Measurements from ENCODE around the gene CD8B.
"Not testable (repeated sequence)": the region's sequence is repeated elsewhere in the genome, so short reads cannot be mapped to it uniquely, and the experiment has no call there.

CD8B gene

DNA sequence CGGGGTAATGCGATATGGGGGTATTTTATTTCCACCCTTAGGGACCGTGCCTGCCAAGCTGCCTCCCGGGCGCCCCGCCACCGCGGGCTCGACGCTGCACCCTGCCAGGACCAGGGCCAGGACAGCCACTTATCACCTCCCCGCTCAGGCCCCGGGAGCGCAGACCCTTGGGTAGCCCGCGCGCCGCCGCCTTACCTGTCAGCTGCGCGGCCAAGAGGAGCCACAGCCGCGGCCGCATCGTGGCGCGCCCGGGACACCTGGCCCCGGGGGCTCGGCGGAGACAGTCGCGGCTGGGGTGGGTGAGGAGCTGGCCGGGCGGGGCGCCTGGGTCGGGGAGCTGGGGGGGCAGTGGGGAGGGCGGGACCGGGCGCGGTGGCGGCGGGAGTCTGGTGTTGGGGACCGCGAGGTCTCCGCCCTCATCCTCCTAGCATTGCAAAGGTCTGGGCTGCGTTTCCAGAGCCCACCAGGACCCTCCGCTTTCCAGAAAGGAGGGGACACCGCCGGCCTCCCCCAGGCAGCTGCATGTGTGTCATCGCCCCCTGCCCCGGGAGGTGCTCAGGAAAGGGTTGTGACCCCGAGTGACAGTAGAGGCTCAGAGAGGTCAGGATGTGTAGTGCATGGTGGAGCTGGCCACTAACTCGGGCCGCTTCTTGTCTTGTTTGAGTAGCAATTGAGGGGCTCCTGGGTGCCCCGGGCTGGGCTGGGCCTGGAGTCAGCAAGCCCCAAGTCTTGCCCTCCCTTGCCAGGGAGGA, at the start of gene CD8B:
Gene CD8B (minus strand): TSS at position 259 of the 752 bp plus-strand sequence. CDS start 21 bp downstream, at position 238.
- DNase-seq (ENCODE audit: low read depth): not testable (repeated sequence)

DNA sequence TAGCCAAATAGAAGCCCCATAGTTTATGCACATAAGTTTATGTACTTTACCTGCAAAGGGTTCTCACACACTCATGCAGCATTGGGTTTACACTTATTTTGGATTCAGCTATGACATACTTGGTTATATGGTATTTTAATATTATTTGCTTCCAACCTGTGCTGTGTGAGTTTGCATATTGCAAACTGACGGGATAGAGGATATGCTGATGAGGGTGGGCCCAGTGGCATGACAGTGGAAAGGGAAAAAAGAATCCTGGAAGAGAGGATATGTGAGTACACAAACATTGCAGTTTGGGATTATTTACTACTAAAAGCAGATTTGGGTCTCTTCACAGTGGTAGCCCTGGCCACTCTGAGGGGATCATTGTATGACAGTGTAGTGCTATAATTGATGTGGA, 44.2 kb upstream of the CD8B start:
- not testable (repeated sequence) for DNase-seq (ENCODE audit: low read depth)

DNA sequence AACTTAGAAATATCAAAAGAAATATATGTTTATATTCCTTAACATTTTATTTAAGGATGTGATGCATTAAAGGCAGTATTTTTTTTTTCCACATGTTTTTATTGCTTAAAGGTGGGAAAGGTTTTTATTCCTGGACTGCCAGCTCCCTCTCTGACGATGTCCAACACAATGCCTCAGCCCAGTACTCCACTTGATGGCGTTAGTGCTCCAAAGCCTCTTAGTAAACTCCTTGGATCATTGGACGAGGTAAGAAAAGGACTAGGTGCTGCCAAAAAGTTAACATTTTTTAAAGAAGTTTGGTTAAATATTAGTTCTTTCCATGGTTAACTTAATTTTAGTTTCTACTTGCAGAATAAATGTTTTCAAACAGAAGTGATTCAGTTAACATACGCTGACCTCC, 39.0 kb upstream of the CD8B start:
- not testable (repeated sequence) for DNase-seq (ENCODE audit: low read depth)

DNA sequence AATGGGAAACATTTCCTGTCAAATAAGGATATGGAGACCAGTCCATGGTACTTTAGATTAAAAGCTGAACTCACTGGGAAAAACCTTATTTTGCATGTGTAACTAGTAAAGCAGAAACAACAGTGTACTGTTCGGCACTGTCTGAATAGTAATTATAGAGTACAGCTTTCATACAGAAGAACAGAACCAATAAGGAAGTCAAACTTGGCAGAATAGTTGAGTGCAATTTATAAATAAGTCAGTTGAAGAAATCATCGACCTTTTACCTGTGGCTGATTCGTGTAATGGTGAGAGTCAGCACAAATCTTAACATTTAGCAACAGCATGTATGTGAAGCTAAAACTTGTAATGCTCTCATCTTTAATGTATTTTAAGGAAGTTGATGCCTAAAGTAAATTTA, 24.3 kb upstream of the CD8B start:
- not testable (repeated sequence) for DNase-seq (ENCODE audit: low read depth)

DNA sequence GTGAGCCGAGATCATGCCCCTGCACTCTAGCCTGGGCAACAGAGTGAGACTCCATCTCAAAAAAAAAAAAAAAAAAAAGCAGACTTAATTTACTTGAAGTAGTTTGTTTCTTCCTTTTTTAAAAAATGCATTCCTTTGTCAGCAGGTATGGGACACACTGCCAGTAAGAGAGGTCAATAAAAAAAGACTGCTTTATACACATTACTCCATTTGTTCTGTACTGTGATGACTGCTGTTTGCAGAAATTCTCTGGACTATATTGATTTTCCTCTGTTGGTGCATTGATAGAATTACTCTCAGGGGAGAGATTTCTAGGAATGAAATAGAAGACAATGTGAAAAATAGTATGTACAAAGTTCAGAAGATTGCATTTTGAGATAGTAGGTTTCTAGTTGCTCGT, 21.2 kb upstream of the CD8B start:
- DNase-seq (ENCODE audit: low read depth): not testable (repeated sequence)

DNA sequence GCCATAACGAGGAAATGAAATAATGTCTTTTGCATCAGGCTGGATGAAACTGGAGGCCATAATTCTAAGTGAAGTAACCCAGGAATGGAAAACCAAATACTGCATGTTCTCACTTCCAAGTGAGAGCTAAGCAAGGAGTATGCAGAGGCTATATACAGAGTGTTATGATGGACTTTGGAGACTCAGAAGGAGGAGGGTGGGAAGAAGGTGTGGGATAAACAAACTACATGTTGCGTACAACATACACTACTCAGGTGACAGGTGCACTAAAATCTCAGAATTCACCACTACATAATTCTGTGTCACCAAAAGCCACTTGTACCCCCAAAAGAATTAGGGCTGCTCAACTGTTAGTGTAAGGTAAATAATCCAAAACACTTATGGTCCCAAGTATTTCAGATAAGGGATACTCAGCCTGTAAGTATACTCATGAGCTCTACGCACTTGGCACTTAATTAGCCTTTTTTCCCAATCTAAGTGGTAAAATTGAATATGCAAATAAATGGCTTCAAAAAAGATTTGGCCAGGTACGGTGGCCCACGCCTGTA, 20.5 kb upstream of the CD8B start:
- DNase-seq (ENCODE audit: low read depth): not testable (repeated sequence)

DNA sequence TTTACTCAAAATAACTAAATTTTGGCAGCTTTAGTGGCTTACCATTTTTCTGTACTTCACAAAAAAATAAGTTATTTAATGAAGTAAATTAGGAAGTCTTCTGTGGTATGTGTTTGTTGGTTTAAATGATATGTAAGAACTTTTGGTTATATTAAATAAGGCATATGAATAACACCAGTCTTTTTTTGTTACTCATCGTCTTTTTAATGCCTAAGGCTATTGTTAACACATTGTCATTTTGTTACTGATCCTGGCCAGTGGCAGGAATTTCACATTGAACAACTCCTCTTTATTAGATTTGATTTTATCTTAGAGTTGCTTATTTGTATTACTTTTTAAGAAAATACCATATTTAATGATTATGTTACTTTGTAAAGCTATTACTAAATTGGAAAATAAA, 17.3 kb upstream of the CD8B start:
- not testable (repeated sequence) for DNase-seq (ENCODE audit: low read depth)

DNA sequence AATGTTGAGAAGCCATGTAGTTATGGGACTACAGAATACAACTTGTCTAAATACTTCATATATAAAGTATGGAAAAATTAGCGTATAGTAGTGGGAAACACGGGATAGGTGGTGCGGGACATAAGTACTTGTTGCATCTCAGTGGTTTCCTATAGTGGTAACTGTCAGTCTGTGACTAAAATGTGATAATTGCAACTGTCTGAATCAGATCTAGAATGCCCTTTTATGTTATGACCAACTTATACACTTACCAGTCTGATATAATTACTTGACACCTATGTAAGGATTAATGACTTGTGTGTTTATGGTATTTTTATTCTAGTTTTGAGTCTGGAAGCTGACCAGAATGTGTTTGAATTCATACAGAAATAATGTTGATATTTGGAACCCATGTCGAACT, 9.3 kb upstream of the CD8B start:
- DNase-seq (ENCODE audit: low read depth): not testable (repeated sequence)

DNA sequence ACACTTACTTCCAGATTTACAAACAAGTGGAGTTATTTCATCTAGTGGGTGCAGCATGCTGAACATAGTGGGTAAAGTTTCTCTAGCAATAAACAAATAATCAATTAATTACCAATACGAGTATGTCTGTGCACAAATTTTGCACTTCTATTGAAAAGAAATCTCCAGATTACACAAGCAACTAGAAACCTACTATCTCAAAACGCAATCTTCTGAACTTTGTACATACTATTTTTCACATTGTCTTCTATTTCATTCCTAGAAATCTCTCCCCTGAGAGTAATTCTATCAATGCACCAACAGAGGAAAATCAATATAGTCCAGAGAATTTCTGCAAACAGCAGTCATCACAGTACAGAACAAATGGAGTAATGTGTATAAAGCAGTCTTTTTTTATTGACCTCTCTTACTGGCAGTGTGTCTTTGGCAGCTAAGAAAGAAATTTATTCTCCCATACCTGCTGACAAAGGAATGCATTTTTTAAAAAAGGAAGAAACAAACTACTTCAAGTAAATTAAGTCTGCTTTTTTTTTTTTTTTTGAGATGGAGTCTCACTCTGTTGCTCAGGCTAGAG, 7.3 kb upstream of the CD8B start:
- not testable (repeated sequence) for DNase-seq (ENCODE audit: low read depth)

DNA sequence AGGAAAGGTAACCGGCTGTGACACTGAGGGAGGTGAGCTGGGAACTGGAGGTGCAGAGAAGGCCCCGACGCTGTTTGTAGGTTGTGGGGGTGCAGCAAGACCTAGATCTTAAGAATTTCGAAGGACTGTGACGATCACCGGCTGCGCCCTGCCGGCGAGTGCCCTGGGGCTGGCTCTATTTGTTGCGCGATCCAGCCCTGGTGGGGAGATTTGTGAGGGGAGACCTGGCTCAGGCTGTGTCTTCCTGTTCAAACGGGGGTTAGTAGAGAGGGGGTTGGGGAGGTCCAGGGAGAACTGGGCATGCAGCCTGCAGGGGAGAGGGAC, 656 bp upstream of the CD8B start:
- DNase-seq (ENCODE audit: low read depth): not testable (repeated sequence)

DNA sequence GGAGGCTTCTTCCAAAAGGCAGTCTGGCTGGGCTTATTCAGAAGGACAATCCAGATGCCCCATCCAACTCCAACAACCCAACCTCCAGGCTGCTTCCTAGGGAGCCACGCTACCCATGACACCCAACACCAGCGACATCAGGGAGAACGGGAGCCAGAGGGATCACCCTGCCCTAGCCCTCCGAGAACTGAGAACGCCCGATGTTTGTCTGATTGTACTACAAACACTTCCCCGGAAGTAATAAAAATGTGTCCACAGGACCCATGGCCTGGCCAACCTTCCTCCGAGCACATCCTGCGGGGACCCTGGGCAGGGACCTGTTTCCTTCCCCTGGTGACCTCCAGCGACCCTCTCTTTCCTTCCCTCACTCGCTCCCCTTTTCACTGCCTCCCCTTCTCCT, 511 bp downstream of the CD8B start:
- DNase-seq (ENCODE audit: low read depth): not testable (repeated sequence)

DNA sequence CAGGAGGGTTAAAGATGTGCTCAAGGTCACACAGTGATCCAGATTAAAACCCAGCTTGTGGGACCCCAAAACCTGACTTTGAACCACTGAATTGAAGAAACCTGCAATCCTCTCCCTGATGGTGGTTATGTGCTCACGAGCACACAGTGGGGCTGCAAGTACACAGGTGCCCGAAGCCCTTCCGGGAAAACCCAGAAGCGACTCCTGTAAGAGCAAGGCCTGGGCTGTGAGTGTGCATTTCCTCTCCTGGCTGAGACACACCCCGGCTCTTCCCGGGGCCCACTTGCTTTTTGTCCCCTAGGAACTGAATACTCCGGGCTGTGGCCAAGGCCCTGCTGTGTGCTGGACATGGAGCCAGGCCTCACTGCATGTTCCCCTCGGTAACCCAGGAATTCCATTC, 1.1 kb downstream of the CD8B start:
- not testable (repeated sequence) for DNase-seq (ENCODE audit: low read depth)

DNA sequence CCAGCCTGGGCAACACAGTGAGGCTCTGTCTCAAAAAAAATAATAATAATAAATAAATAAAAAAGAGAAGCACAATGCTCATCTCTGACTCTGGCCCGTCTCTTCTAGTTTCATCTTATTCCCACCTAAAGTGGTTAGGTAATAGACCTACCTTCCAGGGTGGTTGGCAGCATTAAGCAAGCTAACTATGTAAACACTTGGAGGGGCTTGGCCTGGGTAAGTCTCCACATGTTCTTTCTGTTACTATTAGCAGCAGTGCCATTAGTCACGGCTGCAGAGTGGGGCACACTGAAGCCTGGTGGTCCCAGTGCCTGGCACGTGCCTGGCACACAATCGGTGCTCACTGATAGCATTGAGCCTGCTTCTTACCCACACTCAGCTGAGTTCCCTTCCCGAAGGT, 4.0 kb downstream of the CD8B start:
- not testable (repeated sequence) for DNase-seq (ENCODE audit: low read depth)

DNA sequence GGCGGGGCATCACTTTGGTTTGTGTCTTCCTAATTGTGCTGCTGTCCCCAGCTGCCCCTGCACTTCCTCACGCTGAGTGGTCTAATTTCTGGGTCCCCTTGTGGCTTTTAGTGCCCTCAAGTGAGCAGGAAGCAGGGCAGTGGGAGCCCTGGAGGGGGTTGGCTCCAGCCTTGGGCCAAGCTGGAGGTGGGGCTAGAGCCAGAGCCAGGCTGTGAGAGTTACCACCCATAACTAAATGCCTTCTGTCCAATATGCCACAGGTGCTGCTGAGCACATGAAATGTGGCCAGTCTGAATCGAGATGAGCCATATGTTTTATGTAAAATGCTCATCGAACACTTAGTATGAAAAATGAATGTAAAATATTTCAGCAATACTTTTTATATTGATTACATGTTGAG, 5.2 kb downstream of the CD8B start:
- not testable (repeated sequence) for DNase-seq (ENCODE audit: low read depth)

DNA sequence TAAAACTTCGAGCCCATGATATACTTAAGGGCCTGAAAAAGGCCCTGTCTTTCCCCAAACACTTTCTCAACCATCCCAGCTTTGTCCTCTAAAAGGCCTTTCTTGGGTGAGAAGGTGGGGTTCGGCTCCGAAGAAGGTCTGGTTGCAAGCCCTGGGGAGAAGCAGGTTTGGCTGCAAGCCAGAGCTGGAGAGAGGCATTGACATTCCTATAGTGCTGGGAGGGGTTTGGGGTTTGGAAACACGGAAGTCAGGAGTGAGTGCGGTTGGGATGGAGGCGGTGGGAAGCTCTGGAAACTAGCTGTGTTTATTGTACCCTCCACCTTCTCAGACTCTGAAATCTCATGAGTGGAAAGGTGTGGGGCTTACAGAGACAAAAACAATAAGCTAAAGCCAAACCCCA, 5.7 kb downstream of the CD8B start:
- not testable (repeated sequence) for DNase-seq (ENCODE audit: low read depth)

DNA sequence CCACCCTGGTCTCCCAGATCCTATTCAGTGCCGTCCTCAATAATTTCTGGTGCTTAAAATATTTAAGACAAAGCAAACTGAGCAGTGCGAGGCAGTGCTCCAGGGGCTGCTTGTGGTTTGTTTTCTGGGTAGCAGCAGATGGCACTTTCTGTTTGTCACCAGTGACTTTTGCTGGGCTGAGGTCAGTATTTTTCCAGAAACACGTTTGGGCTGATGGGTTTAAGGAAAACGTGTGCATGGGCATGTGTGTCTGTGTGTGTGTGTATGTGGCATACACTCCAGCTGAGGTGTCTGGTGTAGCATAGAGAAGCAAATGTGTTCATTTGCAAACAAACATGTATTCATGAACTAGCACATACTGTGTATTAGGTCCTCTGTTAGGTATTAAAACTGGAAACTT, 10.1 kb downstream of the CD8B start:
- DNase-seq (ENCODE audit: low read depth): not testable (repeated sequence)

DNA sequence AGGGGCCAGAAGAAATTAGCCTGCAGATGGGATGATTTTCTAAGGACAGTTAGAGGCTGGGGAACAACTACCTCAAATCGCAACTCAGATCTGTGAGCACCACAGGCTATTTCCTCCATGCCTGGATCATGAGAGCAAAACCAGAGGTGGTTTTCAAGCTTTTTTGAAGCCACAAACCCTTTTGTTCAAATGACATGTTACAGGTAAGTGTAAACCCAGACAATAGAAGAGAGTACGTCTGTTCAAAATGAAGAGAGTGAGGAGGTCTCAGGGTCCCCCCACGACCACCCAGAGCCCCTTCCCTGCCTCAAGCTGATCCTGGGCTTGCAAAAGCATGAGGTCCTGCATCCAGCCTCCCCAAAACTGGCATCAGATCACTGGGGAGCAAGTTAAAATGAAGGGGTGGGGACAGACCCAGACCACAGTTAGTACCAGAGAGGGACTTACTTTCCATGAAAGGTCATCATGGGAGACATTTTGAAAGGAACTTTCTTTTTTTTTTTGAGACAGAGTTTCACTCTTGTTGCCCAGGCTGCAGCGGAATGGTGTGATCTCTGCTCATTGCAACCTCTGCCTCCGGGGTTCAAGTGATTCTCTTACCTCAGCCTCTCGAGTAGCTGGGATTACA, 19.0 kb downstream of the CD8B start:
- DNase-seq (ENCODE audit: low read depth): not testable (repeated sequence)

DNA sequence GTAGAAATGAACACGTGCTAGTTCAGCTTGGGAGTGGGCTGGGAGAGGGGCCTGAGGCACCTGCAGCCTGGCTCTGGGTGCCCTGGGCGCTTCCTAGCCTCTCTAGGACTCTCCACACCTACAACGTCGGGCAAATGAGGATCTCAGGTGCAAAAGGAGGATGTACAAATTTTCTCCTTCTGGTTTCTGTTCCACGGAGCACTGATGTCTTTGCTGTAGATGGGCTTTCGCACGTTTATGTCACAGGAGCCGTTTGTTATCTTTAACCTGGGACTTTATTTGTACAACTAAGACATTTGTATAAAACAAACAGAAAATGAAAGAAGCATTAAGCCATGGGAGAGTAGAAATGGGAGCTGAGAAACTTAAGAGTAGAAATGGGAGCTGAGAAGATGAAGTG, 20.4 kb downstream of the CD8B start:
- not testable (repeated sequence) for DNase-seq (ENCODE audit: low read depth)

DNA sequence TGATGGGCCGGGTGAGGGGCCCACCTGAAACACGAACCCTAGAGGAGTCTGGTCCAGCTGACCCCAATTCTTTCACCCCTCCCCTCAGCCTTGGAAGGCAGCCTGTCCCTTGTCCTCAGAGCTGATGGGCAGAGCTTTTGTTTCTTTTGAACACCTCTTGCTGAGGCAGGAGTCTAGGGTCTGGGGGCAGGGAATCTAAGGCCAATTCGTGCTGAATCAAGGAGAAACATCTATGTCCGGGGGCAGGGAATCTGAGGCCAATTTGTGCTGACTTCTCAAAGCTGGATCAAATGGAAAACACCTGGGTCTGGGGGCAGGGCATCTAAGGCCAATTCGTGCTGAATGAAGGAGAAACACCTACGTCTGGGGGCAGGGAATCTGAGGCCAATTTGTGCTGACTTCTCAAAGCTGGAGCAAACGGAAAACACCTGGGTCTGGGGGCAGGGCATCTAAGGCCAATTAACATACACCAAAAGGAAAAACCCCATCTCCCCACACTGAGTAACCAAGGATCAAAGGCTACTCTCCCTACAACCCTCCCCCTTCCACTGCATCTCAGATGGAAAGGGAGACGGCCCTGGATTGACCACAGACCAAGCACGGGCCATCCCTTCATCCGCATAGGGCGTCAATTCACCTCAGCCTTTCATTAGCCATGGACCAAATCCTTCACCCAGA, 21.7 kb downstream of the CD8B start:
- DNase-seq (ENCODE audit: low read depth): not testable (repeated sequence)

DNA sequence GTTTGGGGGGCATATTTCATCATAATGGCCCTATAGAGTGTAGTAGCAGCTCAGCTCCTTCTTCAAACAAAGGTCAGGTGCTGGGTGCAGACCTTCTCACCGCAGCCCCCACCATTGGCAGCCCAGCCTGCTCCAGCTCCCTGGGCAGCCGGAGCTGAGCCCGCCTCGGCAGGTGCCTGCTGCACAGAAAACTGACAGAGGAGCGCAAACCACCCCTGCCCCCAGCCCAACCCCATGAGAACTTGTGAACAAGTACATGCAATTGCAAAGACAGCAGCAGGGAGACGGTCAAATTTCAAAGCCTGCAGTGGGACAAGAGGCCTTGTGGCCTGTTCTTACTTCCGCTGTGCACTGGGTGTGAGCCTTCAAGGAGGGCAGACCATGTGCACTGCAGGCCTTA, 22.2 kb downstream of the CD8B start:
- DNase-seq (ENCODE audit: low read depth): not testable (repeated sequence)

DNA sequence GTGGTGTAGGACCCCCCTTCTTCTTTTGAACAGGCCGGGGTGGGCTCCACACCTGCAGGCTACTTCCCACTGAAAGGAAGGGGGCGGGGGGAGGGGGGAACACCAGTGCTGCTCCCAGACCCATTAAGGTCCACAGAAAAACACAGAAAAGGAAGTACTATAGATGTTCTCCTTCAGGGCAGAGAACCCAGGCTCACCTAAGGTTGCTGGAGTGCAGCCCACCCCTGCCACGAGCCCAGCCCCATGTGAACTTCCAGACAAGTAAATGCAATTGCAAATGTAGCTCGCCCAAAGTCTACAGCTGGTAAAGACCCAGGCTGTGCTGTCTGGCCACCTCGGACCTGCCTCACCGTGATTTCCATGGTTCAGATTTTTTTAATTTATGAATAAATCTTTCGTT, 24.0 kb downstream of the CD8B start:
- not testable (repeated sequence) for DNase-seq (ENCODE audit: low read depth)

DNA sequence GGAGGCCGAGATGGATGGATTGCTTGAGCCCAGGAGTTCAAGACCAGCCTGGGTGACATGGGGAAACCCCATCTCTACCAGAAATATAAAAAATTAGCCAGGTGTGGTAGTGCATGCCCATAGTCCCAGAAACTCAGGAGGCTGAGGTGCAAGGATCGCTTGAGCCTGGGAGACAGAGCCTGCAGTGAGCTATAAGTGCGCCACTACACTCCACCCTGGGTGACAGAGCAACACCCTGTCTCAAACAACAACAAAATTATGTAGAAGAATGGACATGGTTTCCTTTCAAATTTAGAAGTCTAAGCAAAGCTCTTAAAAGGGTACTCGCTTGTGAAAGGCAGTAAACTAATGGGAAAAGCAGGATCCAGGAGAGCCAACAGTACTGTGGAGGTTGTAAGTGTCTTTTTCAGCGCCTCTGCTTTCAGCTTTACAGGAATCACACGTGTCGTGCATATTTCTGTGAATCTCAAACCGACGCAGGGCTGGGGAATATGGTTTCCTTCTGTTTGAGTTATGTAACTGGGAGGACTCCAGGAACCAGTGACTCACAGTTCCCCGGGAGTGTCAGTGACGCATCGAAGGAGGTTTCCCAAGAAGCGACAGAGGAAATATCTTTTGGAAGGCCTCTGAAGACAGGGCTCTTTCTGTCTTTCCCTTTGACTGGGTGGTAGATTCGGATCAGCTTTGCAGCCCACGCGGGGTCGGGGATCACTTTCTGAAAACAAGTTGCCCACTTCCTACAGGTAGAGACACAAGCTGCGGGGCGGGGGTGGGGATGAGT, 24.6 kb downstream of the CD8B start:
- DNase-seq (ENCODE audit: low read depth): peak; percentile 25

Measured in activated T-helper 9 cell treated with anti-CD3 and anti-CD28 coated beads, Interleukin-2, amount 50 U/mL, for 16 hours (primary cell).